Endothelial cell of umbilical vein (primary cell): ENCODE data around the gene ALLC. TPM values are rescaled to one million over a fixed set of nuclear protein-coding genes. Genes with fewer than 3 reads are reported as not detected.

Experiments
- BruUV-seq: library from RNA; stranded (reverse); fragments of 400-500 nt; replicated peaks from 2 replicates; lab custom pipeline; 2021; lab: Mats Ljungman, UMichigan
- CTCF ChIA-PET: fragments of 300-600, 350-600 bp; sonication (Branson Sonifier 250); formaldehyde crosslinking; loops from one replicate; lab custom pipeline; 2021; ENCODE audit warnings: antibody characterized with exemption, inconsistent platforms; lab: Charles Lee
- POLR2A ChIA-PET: fragments of 300-600, 350-600 bp; sonication (Branson Sonifier 250); formaldehyde crosslinking; loops from one replicate; lab custom pipeline; 2021; ENCODE audit warnings: antibody characterized with exemption, inconsistent platforms; lab: Charles Lee
- DNase-seq: peaks from one replicate; pipeline ENCODE4 v3.0.0-alpha.2; 2011; ENCODE audit warnings: low read depth, low spot score
- FAIRE-seq: peaks from 2 replicates; lab custom pipeline; 2011; peaks lifted over from hg19 to GRCh38; lab: Jason Lieb, UNC
- H2AFZ ChIP-seq: 2 replicates; pipeline ENCODE4 v1.6.0; 2012; ENCODE audit warnings: low read depth, low read length, control low read depth, inconsistent platforms
- H3K27ac ChIP-seq: 2 replicates; pipeline ENCODE4 v1.5.1; 2011; ENCODE audit warnings: low read depth, mild to moderate bottlenecking, control low read depth, low read length, moderate library complexity; ENCODE audit not compliant: insufficient read depth
- H3K27me3 ChIP-seq, 2 experiments: 2 replicates each; pipeline versions ENCODE4 v1.6.0 to v1.6.1; 2011; ENCODE audit warnings: low read length in 2 of 2, mixed read lengths in 1 of 2; ENCODE audit not compliant: control insufficient read depth in 2 of 2, insufficient read depth in 2 of 2
- H3K36me3 ChIP-seq, 2 experiments: 2 replicates in 1 of 2; 3 replicates in 1 of 2; pipeline ENCODE4 v1.5.1; 2011; ENCODE audit warnings: low read length in 2 of 2, mild to moderate bottlenecking in 1 of 2, moderate library complexity in 1 of 2; ENCODE audit not compliant: control insufficient read depth in 2 of 2, insufficient read depth in 2 of 2; ENCODE audit errors: extremely low read depth in 1 of 2
- H3K4me1 ChIP-seq: 3 replicates; pipeline ENCODE4 v1.5.1; 2011; ENCODE audit warnings: mild to moderate bottlenecking, low read length; ENCODE audit not compliant: control insufficient read depth, insufficient read depth; ENCODE audit errors: extremely low read depth
- H3K4me2 ChIP-seq: 2 replicates; pipeline ENCODE4 v1.6.1; 2011; ENCODE audit warnings: low read length, control low read depth, mixed read lengths; ENCODE audit not compliant: insufficient read depth
- H3K4me3 ChIP-seq, 3 experiments: fragments of 200-600 bp in 1 of 3; sonication (generic), shearing (Covaris generic) in 1 of 3; replicated peaks in 1 of 3; 2 replicates each; pipeline ENCODE4 v1.5.1; 2011 to 2016; ENCODE audit warnings: control low read depth in 3 of 3, low read length in 3 of 3, mild to moderate bottlenecking in 2 of 3, inconsistent platforms in 1 of 3, low read depth in 1 of 3, moderate library complexity in 1 of 3; ENCODE audit not compliant: insufficient read depth in 1 of 3
- H3K79me2 ChIP-seq: 2 replicates; pipeline ENCODE4 v1.6.0; 2012; ENCODE audit warnings: low read length, inconsistent platforms; ENCODE audit not compliant: control insufficient read depth, insufficient read depth
- H3K9ac ChIP-seq: replicated peaks from 2 replicates; pipeline ENCODE3; 2011; ENCODE audit warnings: low read length, control low read depth; ENCODE audit not compliant: insufficient read depth; ENCODE audit errors: extremely low read depth
- H3K9me1 ChIP-seq: replicated peaks from 3 replicates; pipeline ENCODE4 v1.6.0; 2011; ENCODE audit warnings: mild to moderate bottlenecking, low read length; ENCODE audit not compliant: control insufficient read depth, insufficient read depth; ENCODE audit errors: extremely low read depth
- H3K9me3 ChIP-seq: replicated peaks from 2 replicates; pipeline ENCODE4 v1.5.1; 2012; ENCODE audit warnings: low read length, inconsistent platforms; ENCODE audit not compliant: control insufficient read depth, insufficient read depth
- H4K20me1 ChIP-seq: replicated peaks from 2 replicates; pipeline ENCODE3; 2011; ENCODE audit warnings: mild to moderate bottlenecking, low read length; ENCODE audit not compliant: control insufficient read depth, insufficient read depth; ENCODE audit errors: extremely low read depth
- CTCF ChIP-seq, 2 donors: IDR thresholded peaks; 1 replicate in 1 of 2; 2 replicates in 1 of 2; pipeline ENCODE4 v1.5.1; 2011; ENCODE audit warnings: low read length in 2 of 2, mild to moderate bottlenecking in 2 of 2, moderate library complexity in 2 of 2, control low read depth in 1 of 2, inconsistent platforms in 1 of 2, low read depth in 1 of 2; ENCODE audit not compliant: insufficient read depth in 1 of 2; ENCODE audit errors: extremely low read depth in 1 of 2
- MYC ChIP-seq: IDR thresholded peaks from one replicate; pipeline ENCODE4 v1.6.1; 2011; ENCODE audit warnings: mild to moderate bottlenecking, low read depth, low read length
- dilution Hi-C: fragments of 300-500 bp; cut with MboI; formaldehyde crosslinking; loops from one replicate; pipeline ENCODE4 v1.15.0; 2019; ENCODE audit warnings: low sequenced_read_pairs; ENCODE audit not compliant: extremely low pct_ligation_motif_present
- intact Hi-C: fragments of 100-400 bp; cut with micrococcal nuclease; formaldehyde crosslinking; loops from one replicate; pipeline ENCODE4 v1.10.0; 2022
- polyA plus RNA-seq, 4 experiments: library from polyadenylated mRNA; depleted of rRNA in 3 of 4; stranded (reverse) in 3 of 4; unstranded in 1 of 4; fragments of >200 nt; gene quantifications; 2 replicates each; pipeline versions ENCODE4 v1.2.1 to v1.2.3, GENCODE V29; 2011 to 2012; ENCODE audit warnings: missing spikeins in 1 of 4
- total RNA-seq: library from RNA; stranded (reverse); gene quantifications from 2 replicates; pipeline ENCODE4 v1.2.3, GENCODE V29; 2021

ALLC gene
- total and polyA plus RNA-seq, 2 donors (not counting 3 experiments of a cell fraction or from before 2014, with no cell fraction given) = not detected

- intact Hi-C loops = no loop called here
- CTCF ChIA-PET = no interaction called here
Observed at GRCh38 chr2:3633089-3633981, 24.7 kb upstream of the ALLC start.

More at GRCh38 chr2:3633089-3633981, 24.7 kb upstream of the ALLC start:
- H2AFZ ChIP-seq = no peak overlapping the region
- H3K27me3 ChIP-seq = no peaks in the 10 kb centered on the region
- H3K4me2 ChIP-seq = no peak overlapping the region
- FAIRE-seq = no peak
- no peak overlapping the region for H3K4me3 ChIP-seq
- POLR2A ChIA-PET = no interaction called here
- H3K9me1 ChIP-seq = no peaks in the 10 kb centered on the region
- DNase-seq = no peak
- dilution Hi-C loops = no loop called here
- no peaks in the 10 kb centered on the region for H3K36me3 ChIP-seq
- H3K9ac ChIP-seq = no peak overlapping the region
- TF ChIP-seq MYC (no peak), CTCF (IDR thresholded peaks at IDR 0.05; ENCODE audit: extremely low read depth in 1 of 2, insufficient read depth in 1 of 2, low read depth in 1 of 2, low read length in 2 of 2) (no peak)
- H3K27ac ChIP-seq = no peak overlapping the region
- no peaks in the 10 kb centered on the region for H3K9me3 ChIP-seq
- BruUV-seq = no TSS peak
- H3K4me1 ChIP-seq = no peaks in the 10 kb centered on the region
- no peaks in the 10 kb centered on the region for H3K79me2 ChIP-seq
- no peaks in the 10 kb centered on the region for H4K20me1 ChIP-seq
